ENCODE results near the gene THRAP3. TPM values are rescaled to one million over a fixed set of nuclear protein-coding genes. Genes with fewer than 3 reads are reported as not detected.

Gene THRAP3
- total RNA-seq, 1 donor from 2014 or later, result 121 TPM

Other genes starting within 250 kb of the THRAP3 start
- gene TEKT2, start 140.3 kb upstream of the THRAP3 start, total RNA-seq, result 2.6 to 3.6 TPM (median 3.2 TPM) in 3 replicates
- 31.6 to 33.3 TPM (median 32.6 TPM) in 3 replicates for gene ADPRS, start 135.6 kb upstream of the THRAP3 start, total RNA-seq
- 9.0 to 10.5 TPM (median 10.4 TPM) in 3 replicates for gene COL8A2, start 99.2 kb upstream of the THRAP3 start, total RNA-seq
- gene TRAPPC3, start 75.0 kb upstream of the THRAP3 start, total RNA-seq, result 64.8 to 68.5 TPM (median 68.5 TPM) in 3 replicates
- 97.8 to 103 TPM (median 101 TPM) in 3 replicates for gene MAP7D1, start 68.3 kb upstream of the THRAP3 start, total RNA-seq
- gene SH3D21, start 81.9 kb downstream of the THRAP3 start, total RNA-seq, result 44.3 to 47.1 TPM (median 47.0 TPM) in 3 replicates
- 78.1 to 80.4 TPM (median 80.4 TPM) in 3 replicates for gene EVA1B, start 99.2 kb downstream of the THRAP3 start, total RNA-seq
- gene STK40, start 161.5 kb downstream of the THRAP3 start, total RNA-seq, result 40.1 to 43.6 TPM (median 42.7 TPM) in 3 replicates
- gene LSM10, start 173.5 kb downstream of the THRAP3 start, total RNA-seq, result 24.7 to 26.1 TPM (median 26.0 TPM) in 3 replicates
- 7.0 to 8.9 TPM (median 7.3 TPM) in 3 replicates for gene OSCP1, start 226.0 kb downstream of the THRAP3 start, total RNA-seq
- gene MRPS15, start 239.9 kb downstream of the THRAP3 start, total RNA-seq, result 48.0 to 55.5 TPM (median 53.6 TPM) in 3 replicates

All from mesothelial cell of epicardium (in vitro differentiated cells).